Endothelial cell of hepatic sinusoid (primary cell): ENCODE results near the gene CACNA1B.

ENCODE experiments used
- in situ Hi-C: cut with HindIII; loops from 2 replicates; pipeline ENCODE4 v1.10.0; 2017; ENCODE audit warnings: low sequenced_read_pairs

Gene CACNA1B

GRCh38 chr9:138049085-138049778, 171.7 kb downstream of the CACNA1B start:
- in situ Hi-C loops = no loop called here

GRCh38 chr9:138049779-138050471, 172.3 kb downstream of the CACNA1B start:
- in situ Hi-C loops = no loop called here

GRCh38 chr9:138050472-138051330, 173.1 kb downstream of the CACNA1B start:
- in situ Hi-C loops = no loop called here

DNA sequence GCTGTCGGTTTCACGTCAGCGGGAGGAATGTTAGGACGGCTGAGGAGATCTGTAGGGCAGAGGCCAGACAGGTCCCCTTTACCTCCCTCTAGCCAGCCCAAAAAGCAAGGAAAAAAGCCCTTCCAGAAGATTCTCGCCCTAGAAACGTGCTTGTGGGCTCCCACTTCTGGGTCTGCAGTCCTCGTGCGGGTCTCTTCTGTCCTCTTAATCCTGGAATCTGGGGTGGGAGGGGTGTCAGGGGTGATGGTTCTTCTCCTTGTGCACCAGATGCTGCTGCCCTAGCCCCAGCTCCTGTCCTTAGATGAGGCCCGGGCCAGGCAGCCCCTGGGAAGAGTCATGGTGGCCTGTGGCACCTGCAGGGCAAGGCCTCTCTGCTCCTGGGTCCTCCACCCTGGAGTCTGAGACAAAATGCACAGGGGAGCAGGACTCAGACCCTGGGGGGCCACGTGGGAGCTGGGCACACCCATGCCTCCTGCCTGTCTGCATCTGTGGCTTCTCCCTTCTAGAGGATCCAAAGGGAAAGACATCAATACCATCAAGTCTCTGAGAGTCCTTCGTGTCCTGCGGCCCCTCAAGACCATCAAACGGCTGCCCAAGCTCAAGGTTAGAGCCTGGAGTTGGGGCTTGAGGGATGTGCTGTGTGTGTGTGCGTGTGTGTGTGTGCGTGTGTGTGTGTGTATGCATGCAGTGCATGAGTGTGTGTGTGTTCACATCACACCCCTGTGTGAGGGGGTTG, 174.2 kb downstream of the CACNA1B start:
- in situ Hi-C loops = no loop called here

GRCh38 chr9:138052322-138052615, 174.7 kb downstream of the CACNA1B start:
- in situ Hi-C loops = no loop called here

GRCh38 chr9:138052635-138053320, 175.2 kb downstream of the CACNA1B start:
- in situ Hi-C loops = no loop called here

DNA sequence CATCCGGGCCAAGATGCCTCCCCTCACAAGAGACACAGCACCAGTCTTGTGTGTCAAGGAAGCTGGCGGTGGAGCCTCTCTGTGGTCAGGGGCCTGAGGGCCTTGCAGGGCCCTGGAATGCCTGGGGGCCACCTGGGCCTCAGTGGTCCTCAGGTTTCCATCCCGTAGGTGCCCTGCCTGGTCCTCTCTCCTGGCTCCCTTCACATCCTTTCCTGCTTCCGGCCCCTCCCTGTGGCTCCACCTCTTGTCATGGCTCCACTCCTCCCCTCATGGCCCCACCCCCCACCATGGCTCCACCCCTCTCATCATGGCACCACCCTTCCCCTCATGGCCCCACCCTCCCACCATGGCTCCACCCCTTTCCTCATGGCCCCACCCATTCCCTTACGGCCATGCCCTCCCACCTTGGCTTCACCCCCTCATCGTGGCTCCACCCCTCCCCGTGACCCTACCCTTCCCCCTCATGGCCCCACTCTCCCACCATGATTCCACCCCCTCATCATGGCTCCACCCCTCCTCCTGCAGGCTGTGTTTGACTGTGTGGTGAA, 175.8 kb downstream of the CACNA1B start:
- in situ Hi-C loops = no loop called here

- in situ Hi-C loops = no loop called here
These were observed 176.6 kb downstream of the CACNA1B start for GRCh38 chr9:138053996-138054752.

DNA sequence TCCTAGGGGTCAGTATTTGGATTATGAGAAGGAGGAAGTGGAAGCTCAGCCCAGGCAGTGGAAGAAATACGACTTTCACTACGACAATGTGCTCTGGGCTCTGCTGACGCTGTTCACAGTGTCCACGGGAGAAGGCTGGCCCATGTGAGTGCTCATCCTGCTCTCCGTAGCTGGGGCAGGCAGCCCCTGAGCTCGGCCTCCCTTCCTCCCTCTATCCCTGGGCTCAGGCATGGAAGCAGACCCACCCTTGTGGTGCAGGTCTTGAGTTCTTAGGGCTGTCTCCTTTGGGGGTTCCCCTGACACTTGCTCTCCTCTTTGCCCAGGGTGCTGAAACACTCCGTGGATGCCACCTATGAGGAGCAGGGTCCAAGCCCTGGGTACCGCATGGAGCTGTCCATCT, 180.1 kb downstream of the CACNA1B start:
- in situ Hi-C loops = no loop called here

- in situ Hi-C loops = no loop called here
These were observed 180.6 kb downstream of the CACNA1B start for GRCh38 chr9:138058181-138058580.

GRCh38 chr9:138059196-138059595, 181.6 kb downstream of the CACNA1B start:
- in situ Hi-C loops = no loop called here

DNA sequence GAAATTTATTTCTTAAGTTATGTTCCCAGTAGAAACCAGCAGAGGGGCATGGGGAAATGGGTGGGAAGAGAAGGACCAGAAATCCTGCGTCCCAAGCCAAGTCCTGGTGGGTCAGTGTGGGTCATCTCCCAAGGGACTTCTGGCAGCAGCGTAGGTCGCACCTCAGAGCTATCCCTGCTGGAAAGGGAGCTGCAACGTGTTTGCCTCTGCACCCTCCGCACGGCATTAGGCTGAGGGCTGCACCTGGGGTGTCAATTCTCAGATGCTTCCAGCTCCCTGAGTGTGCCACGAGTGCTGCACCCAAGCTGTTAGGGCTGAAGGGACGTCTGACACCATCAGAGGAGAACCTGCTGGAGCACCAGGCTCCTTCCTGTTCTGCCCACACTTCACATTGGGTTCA, 182.8 kb downstream of the CACNA1B start:
- in situ Hi-C loops = no loop called here

DNA sequence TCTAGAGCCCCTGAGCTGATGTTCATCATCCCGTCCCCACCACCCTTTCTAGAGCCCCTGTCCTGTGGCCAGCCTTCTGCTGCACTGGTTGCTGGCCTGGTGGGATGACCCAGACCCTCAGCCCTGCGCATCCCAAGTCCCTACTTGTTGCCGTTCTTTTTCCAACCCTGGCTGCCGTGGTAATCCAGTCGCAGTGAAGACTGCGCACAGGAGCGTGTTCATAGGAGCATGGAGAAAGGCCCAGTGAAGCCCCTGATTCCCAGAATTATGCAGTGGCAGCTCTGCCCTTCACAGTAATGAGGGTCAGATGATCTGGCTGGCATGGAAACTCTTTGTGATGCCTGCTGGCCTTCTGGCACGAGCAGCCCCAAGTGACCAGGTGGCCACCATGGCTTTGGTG, 183.3 kb downstream of the CACNA1B start:
- in situ Hi-C loops = no loop called here

DNA sequence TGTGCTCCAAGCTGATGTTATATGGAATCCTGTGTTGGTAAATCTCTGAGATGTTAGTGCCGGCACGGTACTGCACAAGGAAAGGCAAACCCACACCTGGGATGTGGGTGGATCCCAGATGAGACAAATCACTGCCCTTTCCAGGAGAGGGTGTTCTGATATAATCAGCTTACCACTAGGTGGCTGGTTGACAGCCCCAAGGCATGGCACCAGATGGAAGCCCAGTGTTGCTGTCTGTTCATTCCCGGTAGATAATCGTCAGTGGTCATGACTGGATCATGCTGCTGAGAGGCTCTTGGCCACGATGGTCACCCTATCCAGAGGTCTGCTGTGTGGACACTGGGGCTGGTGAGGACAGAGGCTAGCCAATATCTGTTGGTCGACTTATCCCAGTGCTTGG, 184.0 kb downstream of the CACNA1B start:
- in situ Hi-C loops = no loop called here

GRCh38 chr9:138062196-138062595, 184.6 kb downstream of the CACNA1B start:
- in situ Hi-C loops = no loop called here

GRCh38 chr9:138063033-138063432, 185.5 kb downstream of the CACNA1B start:
- in situ Hi-C loops = no loop called here

- in situ Hi-C loops = no loop called here
These were observed 186.2 kb downstream of the CACNA1B start for GRCh38 chr9:138063785-138064184.

GRCh38 chr9:138064547-138064946, 187.0 kb downstream of the CACNA1B start:
- in situ Hi-C loops = no loop called here

DNA sequence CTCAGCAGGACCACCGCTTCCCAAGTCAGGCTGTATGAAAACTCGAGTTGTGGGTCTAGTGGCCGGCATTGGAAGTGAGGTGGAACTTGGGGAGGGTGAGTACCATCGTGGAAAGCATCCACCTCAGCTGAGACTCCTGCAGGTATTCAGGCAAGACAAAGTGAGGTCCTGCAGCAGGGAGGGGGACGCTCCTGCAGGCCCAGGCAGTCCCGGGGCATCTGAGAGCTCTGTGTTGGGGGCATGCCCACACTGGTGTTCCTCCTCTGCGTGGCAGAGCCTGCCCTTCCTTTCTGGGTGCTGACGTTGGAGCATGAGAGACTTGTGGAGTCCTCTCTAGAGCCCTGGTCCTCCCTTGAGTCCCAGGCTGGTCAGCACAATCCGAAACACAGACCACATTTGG, 187.7 kb downstream of the CACNA1B start:
- in situ Hi-C loops = no loop called here

DNA sequence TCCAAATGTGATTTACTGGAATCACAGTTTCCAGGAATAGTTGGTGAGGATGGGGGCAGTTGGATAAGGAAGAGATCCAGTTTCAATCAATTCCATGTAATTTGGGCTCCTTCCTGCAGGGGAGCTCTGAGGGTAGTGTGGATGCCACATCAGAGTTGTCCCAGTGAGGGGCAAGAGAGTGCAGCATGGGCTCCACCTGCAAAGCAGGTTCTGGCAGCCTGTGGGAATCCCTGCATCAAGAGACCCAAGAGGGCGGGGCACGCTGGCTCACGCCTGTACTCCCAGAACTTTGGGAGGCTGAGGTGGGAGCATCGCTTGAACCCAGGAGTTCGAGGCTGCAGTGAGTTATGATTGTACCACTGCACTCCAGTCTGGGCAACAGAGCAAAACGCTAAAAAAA, 188.5 kb downstream of the CACNA1B start:
- in situ Hi-C loops = no loop called here
